Measurements from ENCODE around the gene GADD45A.
A peak's percentile ranks its signal among the peaks of the same experiment; 100 is the strongest.

The GADD45A gene

DNA sequence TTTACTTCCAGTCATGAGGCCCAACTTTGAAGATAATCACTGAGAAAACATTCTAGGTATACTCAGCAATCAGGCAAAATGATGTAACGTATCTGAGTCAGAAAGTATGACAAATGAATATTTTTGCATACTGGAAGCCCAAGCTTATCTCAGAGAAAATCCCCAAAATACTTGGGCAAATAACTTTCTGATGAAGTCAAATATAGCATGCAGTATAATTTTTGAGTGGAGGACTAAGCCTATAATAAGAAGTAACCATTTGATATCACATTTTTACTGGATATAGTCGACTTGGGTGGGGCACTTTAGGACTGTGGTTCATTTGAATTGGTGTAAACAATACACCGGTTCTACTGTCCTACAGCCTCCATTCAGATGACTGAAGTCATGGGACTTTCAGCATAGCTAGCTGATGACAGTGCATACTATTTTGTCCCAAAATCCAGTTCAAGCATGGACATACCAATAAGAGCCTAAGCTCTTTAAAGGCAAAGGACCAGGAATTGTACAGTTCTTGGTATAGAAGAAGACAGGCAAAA, 2.3 kb upstream of the GADD45A start (continued):
- no peak for TF ChIP-seq ZBTB49 (tag by site-specific recombination; IDR thresholded peaks at IDR 0.05; ENCODE audit: low read depth)
- 0 out of 2 replicates have a peak, but pooled peaks have one; percentile 39 for TF ChIP-seq ZSCAN23 (tag by site-specific recombination; IDR thresholded peaks at IDR 0.05)
- TF ChIP-seq, protein P1, sequence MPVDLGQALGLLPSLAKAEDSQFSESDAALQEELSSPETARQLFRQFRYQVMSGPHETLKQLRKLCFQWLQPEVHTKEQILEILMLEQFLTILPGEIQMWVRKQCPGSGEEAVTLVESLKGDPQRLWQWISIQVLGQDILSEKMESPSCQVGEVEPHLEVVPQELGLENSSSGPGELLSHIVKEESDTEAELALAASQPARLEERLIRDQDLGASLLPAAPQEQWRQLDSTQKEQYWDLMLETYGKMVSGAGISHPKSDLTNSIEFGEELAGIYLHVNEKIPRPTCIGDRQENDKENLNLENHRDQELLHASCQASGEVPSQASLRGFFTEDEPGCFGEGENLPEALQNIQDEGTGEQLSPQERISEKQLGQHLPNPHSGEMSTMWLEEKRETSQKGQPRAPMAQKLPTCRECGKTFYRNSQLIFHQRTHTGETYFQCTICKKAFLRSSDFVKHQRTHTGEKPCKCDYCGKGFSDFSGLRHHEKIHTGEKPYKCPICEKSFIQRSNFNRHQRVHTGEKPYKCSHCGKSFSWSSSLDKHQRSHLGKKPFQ (tag by site-specific recombination; IDR thresholded peaks at IDR 0.05): no peak
- no peak for TF ChIP-seq ZNF433 (tag by site-specific recombination; IDR thresholded peaks at IDR 0.05; ENCODE audit: low read depth)
- no peak for TF ChIP-seq ZNF354C (tag by site-specific recombination; IDR thresholded peaks at IDR 0.05; ENCODE audit: borderline replicate concordance, low read depth)
- no peak for TF ChIP-seq ZBTB10 (tag by site-specific recombination; IDR thresholded peaks at IDR 0.05)
- TF ChIP-seq MZF1 (tag by site-specific recombination; IDR thresholded peaks at IDR 0.05; ENCODE audit: borderline replicate concordance): 0 out of 2 replicates have a peak, but pooled peaks have one; percentile 31
- TF ChIP-seq, protein P2, sequence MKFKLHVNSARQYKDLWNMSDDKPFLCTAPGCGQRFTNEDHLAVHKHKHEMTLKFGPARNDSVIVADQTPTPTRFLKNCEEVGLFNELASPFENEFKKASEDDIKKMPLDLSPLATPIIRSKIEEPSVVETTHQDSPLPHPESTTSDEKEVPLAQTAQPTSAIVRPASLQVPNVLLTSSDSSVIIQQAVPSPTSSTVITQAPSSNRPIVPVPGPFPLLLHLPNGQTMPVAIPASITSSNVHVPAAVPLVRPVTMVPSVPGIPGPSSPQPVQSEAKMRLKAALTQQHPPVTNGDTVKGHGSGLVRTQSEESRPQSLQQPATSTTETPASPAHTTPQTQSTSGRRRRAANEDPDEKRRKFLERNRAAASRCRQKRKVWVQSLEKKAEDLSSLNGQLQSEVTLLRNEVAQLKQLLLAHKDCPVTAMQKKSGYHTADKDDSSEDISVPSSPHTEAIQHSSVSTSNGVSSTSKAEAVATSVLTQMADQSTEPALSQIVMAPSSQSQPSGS (tag by site-specific recombination; IDR thresholded peaks at IDR 0.05; ENCODE audit: low read depth): peak; percentile 59; the same call in 1 of the 2 replicates
- TF ChIP-seq ZFP41 (tag by site-specific recombination; IDR thresholded peaks at IDR 0.05; ENCODE audit: borderline replicate concordance): no peak
- no peak for TF ChIP-seq ZNF561 (tag by site-specific recombination; IDR thresholded peaks at IDR 0.05; ENCODE audit: borderline replicate concordance)
- TF ChIP-seq ZNF2 (tag by site-specific recombination; IDR thresholded peaks at IDR 0.05): peak; percentile 25; the same call in 1 of the 2 replicates
- TF ChIP-seq ZNF558 (tag by site-specific recombination; IDR thresholded peaks at IDR 0.05): 0 out of 2 replicates have a peak, but pooled peaks have one; percentile 42
- TF ChIP-seq, protein P3, sequence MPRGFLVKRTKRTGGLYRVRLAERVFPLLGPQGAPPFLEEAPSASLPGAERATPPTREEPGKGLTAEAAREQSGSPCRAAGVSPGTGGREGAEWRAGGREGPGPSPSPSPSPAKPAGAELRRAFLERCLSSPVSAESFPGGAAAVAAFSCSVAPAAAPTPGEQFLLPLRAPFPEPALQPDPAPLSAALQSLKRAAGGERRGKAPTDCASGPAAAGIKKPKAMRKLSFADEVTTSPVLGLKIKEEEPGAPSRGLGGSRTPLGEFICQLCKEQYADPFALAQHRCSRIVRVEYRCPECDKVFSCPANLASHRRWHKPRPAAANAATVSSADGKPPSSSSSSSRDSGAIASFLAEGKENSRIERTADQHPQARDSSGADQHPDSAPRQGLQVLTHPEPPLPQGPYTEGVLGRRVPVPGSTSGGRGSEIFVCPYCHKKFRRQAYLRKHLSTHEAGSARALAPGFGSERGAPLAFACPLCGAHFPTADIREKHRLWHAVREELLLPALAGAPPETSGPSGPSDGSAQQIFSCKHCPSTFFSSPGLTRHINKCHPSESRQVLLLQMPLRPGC (tag by site-specific recombination; IDR thresholded peaks at IDR 0.05): peak; percentile 85
- TF ChIP-seq, protein P4, sequence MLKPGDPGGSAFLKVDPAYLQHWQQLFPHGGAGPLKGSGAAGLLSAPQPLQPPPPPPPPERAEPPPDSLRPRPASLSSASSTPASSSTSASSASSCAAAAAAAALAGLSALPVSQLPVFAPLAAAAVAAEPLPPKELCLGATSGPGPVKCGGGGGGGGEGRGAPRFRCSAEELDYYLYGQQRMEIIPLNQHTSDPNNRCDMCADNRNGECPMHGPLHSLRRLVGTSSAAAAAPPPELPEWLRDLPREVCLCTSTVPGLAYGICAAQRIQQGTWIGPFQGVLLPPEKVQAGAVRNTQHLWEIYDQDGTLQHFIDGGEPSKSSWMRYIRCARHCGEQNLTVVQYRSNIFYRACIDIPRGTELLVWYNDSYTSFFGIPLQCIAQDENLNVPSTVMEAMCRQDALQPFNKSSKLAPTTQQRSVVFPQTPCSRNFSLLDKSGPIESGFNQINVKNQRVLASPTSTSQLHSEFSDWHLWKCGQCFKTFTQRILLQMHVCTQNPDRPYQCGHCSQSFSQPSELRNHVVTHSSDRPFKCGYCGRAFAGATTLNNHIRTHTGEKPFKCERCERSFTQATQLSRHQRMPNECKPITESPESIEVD (tag by site-specific recombination; IDR thresholded peaks at IDR 0.05): peak; percentile 81
- TF ChIP-seq ZNF791 (tag by site-specific recombination; IDR thresholded peaks at IDR 0.05): no peak
- TF ChIP-seq ZNF639 (tag by site-specific recombination; IDR thresholded peaks at IDR 0.05): peak; percentile 66
- TF ChIP-seq, protein P5, sequence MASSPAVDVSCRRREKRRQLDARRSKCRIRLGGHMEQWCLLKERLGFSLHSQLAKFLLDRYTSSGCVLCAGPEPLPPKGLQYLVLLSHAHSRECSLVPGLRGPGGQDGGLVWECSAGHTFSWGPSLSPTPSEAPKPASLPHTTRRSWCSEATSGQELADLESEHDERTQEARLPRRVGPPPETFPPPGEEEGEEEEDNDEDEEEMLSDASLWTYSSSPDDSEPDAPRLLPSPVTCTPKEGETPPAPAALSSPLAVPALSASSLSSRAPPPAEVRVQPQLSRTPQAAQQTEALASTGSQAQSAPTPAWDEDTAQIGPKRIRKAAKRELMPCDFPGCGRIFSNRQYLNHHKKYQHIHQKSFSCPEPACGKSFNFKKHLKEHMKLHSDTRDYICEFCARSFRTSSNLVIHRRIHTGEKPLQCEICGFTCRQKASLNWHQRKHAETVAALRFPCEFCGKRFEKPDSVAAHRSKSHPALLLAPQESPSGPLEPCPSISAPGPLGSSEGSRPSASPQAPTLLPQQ (tag by site-specific recombination; IDR thresholded peaks at IDR 0.05): peak; percentile 40; the same call in 1 of the 2 replicates
- TF ChIP-seq GLI2 (tag by site-specific recombination; IDR thresholded peaks at IDR 0.05; ENCODE audit: borderline replicate concordance, low read depth): no peak
- TF ChIP-seq ZNF335 (tag by site-specific recombination; conservative IDR thresholded peaks at IDR 0.05): peak; percentile 60
- no peak for TF ChIP-seq ZNF19 (tag by site-specific recombination; IDR thresholded peaks at IDR 0.05; ENCODE audit: low read depth)
